Activated T-cell treated with anti-CD3 and anti-CD28 coated beads, Interleukin-2, amount 50 U/mL, for 24 hours (primary cell): ENCODE results near the gene TAGLN2.

ENCODE experiments used
- DNase-seq: peaks from one replicate; pipeline ENCODE4 v3.0.0-alpha.2; 2020
- H3K27ac Mint-ChIP-seq: 2 replicates; pipeline ENCODE4 v1.8.0; 2020; ENCODE audit warnings: mild to moderate bottlenecking, mixed read lengths
- H3K27me3 Mint-ChIP-seq: 2 replicates; pipeline ENCODE4 v1.8.0; 2020; ENCODE audit warnings: mixed read lengths
- H3K36me3 Mint-ChIP-seq: 2 replicates; pipeline ENCODE4 v1.8.0; 2020; ENCODE audit warnings: low read depth, mixed read lengths
- H3K4me1 Mint-ChIP-seq: 2 replicates; pipeline ENCODE4 v1.8.0; 2020; ENCODE audit warnings: low read depth, mixed read lengths
- H3K4me3 Mint-ChIP-seq: 2 replicates; pipeline ENCODE4 v1.8.0; 2020; ENCODE audit warnings: mild to moderate bottlenecking, moderate library complexity, mixed read lengths
- H3K9me3 Mint-ChIP-seq: 2 replicates; pipeline ENCODE4 v1.8.0; 2020; ENCODE audit warnings: mixed read lengths

The TAGLN2 gene

DNA sequence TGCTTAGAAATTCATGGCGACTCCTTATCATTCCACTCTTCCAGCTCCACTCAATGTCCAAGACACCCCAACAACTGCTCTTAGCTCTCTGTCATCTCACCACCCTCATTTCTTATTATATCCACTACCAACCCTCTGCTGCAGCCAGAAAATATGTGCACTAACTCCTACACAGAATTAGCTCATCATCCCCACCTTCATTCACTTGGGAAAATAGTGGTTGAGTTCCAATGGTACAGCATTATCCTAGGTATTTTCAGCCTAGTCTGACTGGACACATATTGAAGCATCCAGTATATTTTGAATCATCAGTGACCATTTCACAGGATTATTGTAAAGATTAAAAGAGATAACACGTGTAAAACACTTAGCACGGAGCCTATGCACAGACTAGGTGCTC, 46.2 kb downstream of the TAGLN2 start:
- H3K36me3 Mint-ChIP-seq: no peaks in the 10 kb centered on the region

DNA sequence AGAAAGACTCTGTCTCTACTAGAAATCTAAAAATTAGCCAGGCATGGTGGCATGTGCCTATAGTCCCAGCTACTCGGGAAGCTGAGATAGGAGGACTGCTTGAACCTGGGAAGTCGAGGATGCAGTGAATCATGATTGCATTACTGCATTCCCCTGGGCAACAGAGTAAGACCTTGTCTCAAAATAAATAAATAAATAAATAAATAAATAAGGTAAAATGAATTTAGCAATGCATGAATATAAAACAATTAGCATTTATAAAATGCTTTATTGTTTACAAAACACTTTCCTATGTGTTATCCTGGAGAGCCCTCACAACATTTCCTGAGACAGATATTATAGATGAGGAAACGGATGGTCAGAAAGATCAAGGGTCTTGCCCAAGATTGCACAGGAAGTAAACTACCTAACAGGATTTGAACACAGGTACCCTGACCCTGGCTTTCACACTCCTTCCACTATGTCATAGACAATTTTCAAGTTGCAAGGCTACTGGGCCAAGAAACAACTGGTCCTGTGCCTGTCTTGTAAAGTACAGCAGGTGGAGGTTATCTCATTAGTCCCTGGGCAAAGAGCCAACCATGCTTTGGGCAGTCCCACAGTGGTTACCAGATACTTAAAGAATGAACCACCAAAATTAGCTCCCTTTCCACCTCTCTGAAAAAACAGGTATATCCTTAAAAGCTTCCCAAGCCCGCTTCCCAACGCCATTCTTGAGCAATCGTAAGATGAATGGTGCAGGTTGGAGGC, 47.4 kb downstream of the TAGLN2 start:
- no peaks in the 10 kb centered on the region for H3K36me3 Mint-ChIP-seq
- no peaks in the 10 kb centered on the region for H3K4me1 Mint-ChIP-seq
- H3K27me3 Mint-ChIP-seq: no peaks in the 10 kb centered on the region
- H3K9me3 Mint-ChIP-seq: no peaks in the 10 kb centered on the region
- DNase-seq: no peak
- H3K27ac Mint-ChIP-seq: no peak overlapping the region
- no peak overlapping the region for H3K4me3 Mint-ChIP-seq

More for the DNA sequence above, 46.2 kb downstream of the TAGLN2 start:
- no peak overlapping the region for H3K4me3 Mint-ChIP-seq
- H3K4me1 Mint-ChIP-seq: no peaks in the 10 kb centered on the region
- H3K27me3 Mint-ChIP-seq: no peaks in the 10 kb centered on the region
- DNase-seq: no peak
- no peak overlapping the region for H3K27ac Mint-ChIP-seq
- no peaks in the 10 kb centered on the region for H3K9me3 Mint-ChIP-seq

DNA sequence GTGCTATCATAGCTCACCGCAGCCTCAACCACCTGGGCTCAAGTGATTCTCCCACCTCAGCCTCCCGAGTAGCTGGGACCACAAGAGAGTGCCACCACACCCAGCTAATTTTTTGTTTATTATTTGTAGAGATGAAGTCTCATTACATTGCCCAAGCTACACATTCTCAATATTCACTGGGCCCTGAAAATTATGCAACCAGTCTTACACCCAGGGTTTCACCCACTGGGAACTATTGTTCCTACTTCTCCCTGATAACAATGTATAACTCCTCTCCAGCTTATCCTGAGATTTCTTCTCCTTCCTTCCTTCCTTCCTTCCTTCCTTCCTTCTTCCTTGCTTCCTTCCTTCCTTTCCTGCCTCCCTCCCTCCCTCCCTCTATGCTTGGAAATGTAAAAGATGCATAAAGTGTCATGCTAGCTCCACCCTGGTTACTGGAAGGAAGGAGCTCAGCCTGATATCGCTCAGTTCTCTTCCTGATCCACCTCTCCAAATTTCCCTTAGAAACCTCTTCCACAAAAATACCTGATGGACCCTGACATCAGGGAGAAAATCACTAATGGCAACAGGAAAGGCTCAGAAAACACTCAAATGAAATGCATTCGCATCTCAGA, 51.7 kb downstream of the TAGLN2 start:
- Mint-ChIP-seq H3K27ac (no peak overlapping the region), H3K4me1 (peaks cover 7% of the 10 kb centered on the region), H3K4me3 (no peak overlapping the region)

DNA sequence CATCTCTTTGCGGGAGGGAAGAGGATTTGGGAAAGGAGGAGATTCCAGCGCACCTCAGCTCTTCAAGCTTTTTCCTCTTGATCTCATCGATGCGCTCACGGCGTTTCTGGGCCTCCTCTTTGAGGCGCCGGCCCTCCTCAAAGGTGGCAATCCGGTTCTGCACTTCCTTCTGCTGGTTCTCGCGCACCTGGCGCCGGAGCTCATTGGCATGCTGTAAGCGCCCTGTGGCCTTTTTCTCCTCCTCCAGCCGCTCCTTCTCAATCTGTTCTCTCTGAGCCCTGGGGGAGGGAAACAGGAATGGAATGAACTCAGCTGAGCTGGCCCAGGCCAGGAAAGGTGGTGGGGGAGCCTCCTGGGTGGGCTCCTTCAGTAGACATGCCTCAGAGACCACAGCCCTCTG, 52.4 kb downstream of the TAGLN2 start:
- Mint-ChIP-seq H3K27ac (no peak overlapping the region), H3K36me3 (no peaks in the 10 kb centered on the region), H3K9me3 (no peaks in the 10 kb centered on the region), H3K4me3 (no peak overlapping the region), H3K4me1 (peaks cover 7% of the 10 kb centered on the region), H3K27me3 (no peaks in the 10 kb centered on the region)
- no peak for DNase-seq

More for the DNA sequence above, 51.7 kb downstream of the TAGLN2 start:
- Mint-ChIP-seq H3K36me3 (no peaks in the 10 kb centered on the region), H3K9me3 (no peaks in the 10 kb centered on the region), H3K27me3 (no peaks in the 10 kb centered on the region)
- no peak for DNase-seq

DNA sequence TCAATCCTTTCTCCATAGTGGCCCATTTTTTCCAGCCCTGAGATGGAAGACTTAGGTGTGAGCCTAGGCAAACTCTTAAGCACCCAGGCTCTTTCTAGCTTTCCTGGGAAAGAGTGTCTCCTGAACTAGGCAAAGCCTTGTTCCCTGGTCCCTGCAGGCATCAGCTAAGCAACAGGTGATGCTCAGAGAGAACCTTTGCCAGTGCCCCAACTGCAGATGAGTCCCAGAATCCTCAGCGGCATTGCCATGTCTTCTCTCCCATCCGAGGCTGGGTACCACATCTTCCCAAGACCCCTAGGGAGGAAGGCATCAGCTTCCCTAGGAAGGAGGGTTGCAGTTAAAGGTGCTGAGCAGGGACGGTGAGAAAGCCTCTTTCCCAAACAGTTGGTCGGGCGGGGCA, 54.6 kb downstream of the TAGLN2 start:
- DNase-seq: no peak
- peaks cover 18% of the 10 kb centered on the region for H3K4me1 Mint-ChIP-seq
- no peak overlapping the region for H3K4me3 Mint-ChIP-seq
- no peaks in the 10 kb centered on the region for H3K9me3 Mint-ChIP-seq
- no peaks in the 10 kb centered on the region for H3K36me3 Mint-ChIP-seq
- no peak overlapping the region for H3K27ac Mint-ChIP-seq
- H3K27me3 Mint-ChIP-seq: no peaks in the 10 kb centered on the region

DNA sequence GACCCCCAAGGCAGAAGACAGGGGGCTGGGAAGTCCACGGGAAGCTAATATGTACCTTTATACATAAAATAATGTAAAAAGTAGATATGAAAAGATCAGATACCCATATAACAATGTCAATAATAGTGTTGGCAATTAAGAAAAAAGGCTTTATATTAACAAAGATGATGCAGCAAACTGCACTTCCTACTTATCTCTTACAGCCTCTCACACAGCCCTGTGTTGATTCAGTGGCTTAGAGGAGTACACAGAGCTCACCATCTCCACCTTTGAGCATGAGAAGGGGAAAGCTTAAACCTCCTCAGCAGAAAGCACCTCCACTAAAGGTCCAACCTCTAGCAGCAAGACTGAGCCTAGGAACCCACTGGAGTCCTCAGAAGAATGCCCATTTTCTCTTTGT, 55.7 kb downstream of the TAGLN2 start:
- no peaks in the 10 kb centered on the region for H3K36me3 Mint-ChIP-seq
- H3K4me1 Mint-ChIP-seq: peaks cover 18% of the 10 kb centered on the region
- H3K4me3 Mint-ChIP-seq: no peak overlapping the region
- no peaks in the 10 kb centered on the region for H3K9me3 Mint-ChIP-seq
- no peaks in the 10 kb centered on the region for H3K27me3 Mint-ChIP-seq
- no peak overlapping the region for H3K27ac Mint-ChIP-seq
- no peak for DNase-seq

DNA sequence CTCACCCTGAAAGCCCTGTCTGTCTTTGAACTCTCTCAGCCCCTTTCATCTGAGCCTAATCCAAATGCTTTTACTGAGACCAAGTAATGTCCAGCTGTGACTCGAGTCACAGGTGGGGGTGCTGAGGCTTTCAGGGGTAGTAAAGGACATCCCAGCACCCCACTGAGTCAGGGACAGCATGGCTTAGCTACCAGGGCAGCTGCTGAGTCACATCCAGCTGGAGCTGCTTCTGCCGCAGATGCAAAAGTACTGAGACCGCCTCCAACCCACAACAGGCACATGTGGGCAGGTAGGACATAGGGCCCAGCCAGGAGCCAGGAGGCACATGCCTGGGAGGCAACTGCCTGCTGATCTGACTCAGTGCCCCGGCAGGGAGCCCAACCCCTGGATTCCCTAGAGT, 56.1 kb downstream of the TAGLN2 start:
- no peaks in the 10 kb centered on the region for H3K36me3 Mint-ChIP-seq
- DNase-seq: no peak
- no peak overlapping the region for H3K27ac Mint-ChIP-seq
- H3K27me3 Mint-ChIP-seq: peaks cover 2% of the 10 kb centered on the region
- no peak overlapping the region for H3K4me3 Mint-ChIP-seq
- H3K9me3 Mint-ChIP-seq: no peaks in the 10 kb centered on the region
- peaks cover 18% of the 10 kb centered on the region for H3K4me1 Mint-ChIP-seq

DNA sequence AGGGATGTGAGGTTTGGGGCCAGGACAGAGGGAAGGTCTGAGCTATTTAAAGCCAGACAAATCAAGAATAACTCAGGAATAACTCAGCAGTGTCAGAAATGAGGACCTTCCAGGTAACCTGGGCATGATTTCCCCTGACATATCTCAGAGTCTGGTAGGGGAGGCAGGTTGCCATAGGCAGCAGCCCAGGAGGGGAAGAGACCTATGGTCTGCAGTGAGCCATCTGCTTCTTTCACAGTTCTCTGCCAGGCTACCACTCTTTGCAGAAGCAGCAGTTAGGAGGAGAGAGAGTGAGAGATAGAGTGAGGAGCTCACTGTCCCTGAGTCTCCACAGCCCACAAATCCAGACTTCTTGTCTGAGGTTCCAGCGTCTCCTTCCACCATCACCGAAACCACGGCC, 56.5 kb downstream of the TAGLN2 start:
- no peak overlapping the region for H3K27ac Mint-ChIP-seq
- H3K36me3 Mint-ChIP-seq: no peaks in the 10 kb centered on the region
- H3K9me3 Mint-ChIP-seq: no peaks in the 10 kb centered on the region
- peaks cover 3% of the 10 kb centered on the region for H3K27me3 Mint-ChIP-seq
- H3K4me1 Mint-ChIP-seq: peaks cover 18% of the 10 kb centered on the region
- H3K4me3 Mint-ChIP-seq: no peak overlapping the region
- DNase-seq: no peak
